GM21447 (cell line): ENCODE data around the gene ARAP3.

Source experiments
- ATAC-seq: cut with Tn5 transposase; IDR thresholded peaks from one replicate; pipeline ENCODE4 v1.9.1; 2021; ENCODE audit not compliant: unreplicated experiment

The ARAP3 gene

GRCh38 chr5:141647242-141647641 is 34.8 kb downstream of the ARAP3 start:
- no peak for ATAC-seq

- ATAC-seq = no peak
Measured at GRCh38 chr5:141646026-141646425, 36.0 kb downstream of the ARAP3 start.

DNA sequence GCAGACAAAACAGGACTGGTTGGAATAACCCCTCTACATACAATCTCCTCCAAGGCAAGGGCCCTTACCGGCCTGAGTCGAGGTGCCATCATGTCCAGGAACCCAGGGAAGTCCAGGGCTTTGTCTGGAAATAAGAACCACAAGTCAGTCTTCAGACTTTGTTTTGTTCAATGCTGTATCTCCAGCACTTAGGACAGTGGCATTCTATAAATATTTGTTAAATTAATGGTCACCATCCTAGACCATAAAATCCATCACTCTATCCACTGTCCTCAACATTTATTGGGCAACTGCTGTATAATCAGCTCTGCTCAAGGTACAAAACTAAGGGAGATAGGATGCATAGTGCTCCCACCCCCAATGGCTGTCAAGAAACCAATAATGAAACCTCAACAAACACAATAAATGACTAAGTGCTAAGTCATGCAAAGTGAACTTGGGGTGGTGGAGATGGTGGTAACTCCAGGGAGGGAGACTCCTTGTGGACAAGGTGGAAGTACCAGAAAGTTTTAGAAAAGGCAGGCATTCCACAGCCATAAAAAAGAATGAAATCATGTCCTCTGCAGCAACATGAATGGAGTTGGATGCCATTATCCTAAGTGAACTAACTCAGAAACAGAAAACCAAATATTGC is 40.3 kb downstream of the ARAP3 start:
- ATAC-seq = peak; percentile 47

GRCh38 chr5:141640698-141641097 is 41.3 kb downstream of the ARAP3 start:
- no peak for ATAC-seq

- ATAC-seq = no peak
Measured at GRCh38 chr5:141640051-141640415, 42.0 kb downstream of the ARAP3 start.

DNA sequence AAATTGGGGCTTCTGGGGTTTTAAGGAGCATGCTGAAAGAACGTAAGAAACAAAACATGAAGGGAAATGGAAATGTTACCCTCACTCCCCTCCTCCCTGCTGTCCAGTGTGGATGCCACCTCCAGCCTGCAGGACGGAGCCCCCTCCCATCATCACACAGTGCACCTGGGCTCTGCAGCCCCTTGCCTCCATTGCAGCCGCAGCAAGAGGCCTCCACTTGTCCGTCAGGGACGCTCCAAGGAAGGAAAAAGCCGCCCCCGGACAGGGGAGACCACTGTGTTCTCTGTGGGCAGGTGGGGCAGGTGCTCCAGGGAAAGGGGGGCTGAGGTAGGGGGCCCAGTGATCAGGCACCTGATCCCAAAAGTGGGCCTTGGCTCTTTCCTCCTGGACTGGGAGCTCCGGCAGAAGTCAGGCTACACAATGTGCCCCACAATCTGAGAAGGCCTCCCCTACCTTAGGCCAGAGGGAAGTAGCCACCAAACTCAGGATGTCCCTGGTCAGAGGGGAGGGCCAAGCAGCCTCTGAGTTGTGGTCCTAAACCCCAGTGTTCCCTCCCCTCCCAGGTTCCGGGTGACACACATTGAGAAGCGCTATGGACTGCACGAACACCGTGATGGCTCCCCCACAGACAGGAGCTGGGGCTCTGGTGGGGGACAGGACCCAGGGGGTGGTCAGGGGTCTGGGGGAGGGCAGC is 42.5 kb downstream of the ARAP3 start:
- no peak for ATAC-seq

GRCh38 chr5:141638771-141639170 is 43.3 kb downstream of the ARAP3 start:
- no peak for ATAC-seq

GRCh38 chr5:141637767-141638419 is 44.1 kb downstream of the ARAP3 start:
- ATAC-seq = no peak

DNA sequence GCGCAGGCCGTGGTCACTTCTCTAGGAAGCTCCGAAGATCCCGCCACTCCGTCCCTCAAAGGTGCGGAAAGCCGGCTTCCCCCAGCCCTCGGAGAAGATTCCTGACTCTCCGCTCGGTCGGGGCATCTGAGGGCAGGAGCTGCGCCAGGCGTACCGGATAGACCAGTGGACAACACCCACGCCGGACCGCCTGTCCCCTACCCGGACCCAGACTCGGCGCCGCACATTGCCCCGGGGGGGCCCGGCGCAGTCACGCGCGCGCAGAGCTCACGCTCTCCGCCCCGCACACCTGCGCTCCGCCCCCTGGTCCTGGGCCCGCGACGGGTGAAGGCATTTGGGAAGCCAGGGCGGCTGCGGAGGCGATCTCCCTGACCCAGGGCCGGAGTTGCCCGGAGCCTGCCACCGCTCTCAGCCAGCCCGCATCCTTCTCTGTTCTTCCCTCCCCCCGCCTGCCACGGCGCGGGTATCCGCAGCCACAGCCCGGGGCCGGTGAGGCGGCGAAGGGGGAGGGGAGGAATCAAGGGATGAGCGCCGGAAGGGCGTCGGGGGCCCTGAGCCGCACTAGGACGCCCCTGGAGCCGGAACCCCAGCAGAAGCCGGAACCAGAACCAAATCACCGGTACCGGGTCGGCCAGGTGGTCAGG is 44.8 kb downstream of the ARAP3 start:
- peak; percentile 14 for ATAC-seq

DNA sequence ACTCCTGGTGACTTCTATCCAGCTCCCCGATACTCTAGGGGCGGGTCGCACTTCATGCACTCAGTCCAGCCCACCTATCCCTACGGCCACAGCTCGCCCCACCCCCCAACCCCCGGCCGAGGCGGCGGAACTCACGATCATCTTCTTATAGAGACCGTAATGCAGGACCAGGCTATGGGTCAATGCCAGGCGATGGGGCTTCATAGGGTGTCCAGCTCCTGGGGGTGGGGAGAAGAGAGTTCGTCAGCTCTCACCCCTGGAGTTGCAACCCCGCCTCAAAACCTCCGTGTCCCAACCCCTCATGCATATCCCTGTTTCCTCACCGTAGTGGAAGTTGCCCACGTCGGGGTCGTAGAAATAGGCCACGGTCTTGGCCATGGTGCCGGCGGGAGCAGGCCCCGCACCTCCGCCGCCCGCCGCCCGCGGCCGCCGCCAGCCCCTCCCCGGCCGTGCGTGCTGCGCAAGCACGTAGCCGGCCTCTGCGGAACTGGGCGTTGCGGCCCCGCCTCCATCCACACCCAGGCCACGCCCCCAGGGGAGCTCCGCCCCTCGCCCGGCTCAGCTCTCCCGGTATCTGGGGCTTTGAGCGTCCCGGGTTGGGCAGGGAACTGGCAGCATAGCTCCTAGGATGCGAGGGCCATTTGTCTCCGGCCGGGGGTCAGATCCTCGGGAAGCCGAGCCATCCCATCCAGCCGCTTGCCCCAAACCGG is 45.5 kb downstream of the ARAP3 start, which contains the start of the genes HDAC3 and RELL2:
Gene HDAC3, minus strand, starts transcription at position 437 of the 710 bp plus-strand sequence. Its CDS starts 59 bp downstream, at position 378.
Gene RELL2, plus strand, starts transcription at position 585 of the 710 bp plus-strand sequence. CDS start 1,229 bp downstream, outside the sequence.
- ATAC-seq = peak; percentile 63

DNA sequence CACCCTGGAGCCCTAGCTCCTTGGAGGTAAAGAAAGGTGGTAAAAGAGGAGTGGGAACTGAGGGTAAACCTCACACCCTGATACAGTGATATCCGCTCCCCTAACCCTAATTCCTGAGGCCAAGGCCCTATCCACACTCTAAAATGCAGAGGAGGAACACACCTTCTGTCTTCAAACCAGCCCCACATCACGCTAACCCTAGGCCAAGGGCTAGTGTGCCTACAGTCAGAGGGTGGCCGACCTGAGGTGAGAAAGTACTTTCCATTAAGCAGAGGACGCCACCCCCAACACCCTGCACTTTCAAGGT is 46.0 kb downstream of the ARAP3 start:
- no peak for ATAC-seq

- ATAC-seq = no peak
Measured at GRCh38 chr5:141635646-141636045, 46.4 kb downstream of the ARAP3 start.

DNA sequence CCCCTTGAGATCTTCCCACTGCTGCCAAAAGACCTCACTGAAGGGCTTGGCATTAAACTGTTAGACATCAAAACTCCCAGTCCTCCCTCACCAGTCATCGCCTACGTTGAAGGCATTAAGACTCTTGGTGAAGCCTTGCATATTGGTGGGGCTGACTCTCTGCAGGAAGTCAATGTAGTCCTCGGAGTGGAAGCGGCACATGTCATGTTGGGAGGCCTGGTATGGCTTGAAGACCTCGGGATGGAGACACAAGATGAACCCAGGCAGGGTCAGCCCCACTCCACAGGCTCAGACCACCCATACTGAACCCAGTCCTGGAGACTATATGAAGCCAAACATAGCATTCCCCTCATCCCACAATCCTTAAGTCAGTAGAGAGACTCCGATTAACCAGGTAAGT is 47.3 kb downstream of the ARAP3 start:
- ATAC-seq = no peak

- ATAC-seq = peak; percentile 66
Measured at GRCh38 chr5:141633871-141634561, 48.0 kb downstream of the ARAP3 start.

- ATAC-seq = no peak
Measured at GRCh38 chr5:141632650-141633049, 49.4 kb downstream of the ARAP3 start.

DNA sequence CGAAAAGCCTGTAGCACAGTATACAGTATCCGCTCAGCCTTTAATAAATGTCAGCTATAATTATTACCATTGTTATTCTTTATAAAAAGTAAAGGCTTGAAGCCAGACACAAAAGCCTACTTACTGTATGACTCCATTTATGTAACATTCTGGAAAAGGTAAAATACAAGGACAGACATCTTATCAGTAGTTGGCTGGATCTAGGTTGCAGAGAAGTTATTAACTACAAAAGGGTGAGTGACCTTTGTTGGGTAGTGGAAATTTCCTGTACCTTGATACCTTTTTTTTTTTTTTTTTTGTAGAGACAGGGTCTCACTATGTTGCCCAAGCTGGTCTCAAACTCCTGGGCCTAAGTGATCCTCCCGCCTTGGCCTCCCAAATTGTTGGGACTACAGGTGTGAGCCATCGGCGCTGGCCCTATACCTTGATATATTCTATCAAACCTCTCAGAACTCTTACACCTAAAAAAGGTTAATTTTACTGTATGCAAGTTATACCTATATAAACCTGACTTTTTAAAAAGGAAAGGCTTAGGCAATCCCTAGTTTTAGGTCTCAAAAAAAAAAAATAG is 51.4 kb downstream of the ARAP3 start:
- no peak for ATAC-seq

- no peak for ATAC-seq
Measured at GRCh38 chr5:141628175-141628788, 53.7 kb downstream of the ARAP3 start.

DNA sequence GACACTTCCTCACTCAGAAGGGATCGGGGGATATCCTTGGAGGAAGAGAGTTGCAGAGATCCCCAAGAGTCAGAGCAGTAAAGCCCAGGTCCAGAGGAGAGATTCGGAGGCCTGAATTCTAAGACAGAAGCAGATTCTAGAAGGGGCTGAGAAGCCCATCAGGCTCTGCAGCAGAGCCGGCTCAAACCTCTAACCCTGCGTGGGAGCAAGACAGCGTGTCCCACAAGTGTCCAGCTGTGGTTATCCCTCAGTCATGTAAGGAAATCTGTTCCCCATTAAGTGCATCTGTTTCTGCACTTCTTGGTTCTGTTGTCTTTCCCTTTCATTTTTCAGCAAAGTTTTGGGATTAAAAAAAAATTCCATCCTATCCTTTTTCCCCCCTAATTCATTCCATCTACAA is 58.4 kb downstream of the ARAP3 start:
- no peak for ATAC-seq

DNA sequence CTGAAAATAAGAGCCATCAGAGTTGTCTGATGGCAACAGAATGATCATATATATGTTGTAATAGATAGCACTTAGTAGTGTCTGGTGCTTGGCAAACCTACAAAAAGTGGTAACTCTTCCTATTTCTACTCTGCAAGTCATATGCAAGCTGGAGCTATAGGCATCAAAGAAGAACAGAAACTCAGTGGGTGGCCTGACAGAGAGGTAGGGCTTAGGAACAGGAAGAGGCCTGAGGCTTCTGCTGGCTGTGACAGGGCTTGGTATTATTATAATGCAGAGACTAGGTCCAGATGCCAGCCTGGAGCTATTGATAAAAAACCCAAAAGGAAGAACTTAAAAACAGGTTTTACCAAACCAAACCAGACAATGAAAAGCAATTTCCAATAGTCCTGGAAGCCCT is 58.8 kb downstream of the ARAP3 start:
- ATAC-seq = peak; percentile 36
